PC-9 (cell line): Measurements from ENCODE around the gene FXYD7. TPM values are rescaled to one million over a fixed set of nuclear protein-coding genes. Genes with fewer than 3 reads are reported as not detected.

ENCODE experiments used
- BruUV-seq: library from RNA; stranded (reverse); fragments of 400-500 nt; replicated peaks from 2 replicates; lab custom pipeline; 2021; lab: Mats Ljungman, UMichigan
- CTCF ChIA-PET: fragments of 300-600 bp; sonication (Branson Sonifier 250); formaldehyde crosslinking; loops from one replicate; lab custom pipeline; 2022; ENCODE audit warnings: antibody characterized with exemption; lab: Charles Lee
- POLR2A ChIA-PET: fragments of 300-600 bp; sonication (Branson Sonifier 250); formaldehyde crosslinking; loops from one replicate; lab custom pipeline; 2022; ENCODE audit warnings: antibody characterized with exemption; ENCODE audit not compliant: unreplicated experiment; lab: Charles Lee
- DNase-seq, 2 experiments: peaks; one replicate each; pipeline versions ENCODE4 v3.0.0 to v3.0.0-alpha.2; 2015 to 2022; ENCODE audit warnings: mixed read lengths in 1 of 2
- H2AFZ ChIP-seq: fragments of 200-600 bp; sonication (generic); 2 replicates; pipeline ENCODE4 v1.8.1; 2017; ENCODE audit warnings: antibody characterized with exemption
- H3F3A ChIP-seq: fragments of 200-600 bp; sonication (generic); 2 replicates; pipeline ENCODE4 v1.8.1; 2017; ENCODE audit warnings: antibody characterized with exemption, mild to moderate bottlenecking, low read depth; ENCODE audit not compliant: insufficient read depth
- H3K27ac ChIP-seq: fragments of 200-600 bp; sonication (generic); 2 replicates; pipeline ENCODE4 v1.6.1; 2016; ENCODE audit warnings: mixed run types
- H3K27me3 ChIP-seq: fragments of 200-600 bp; sonication (generic); 2 replicates; pipeline ENCODE4 v1.6.1; 2016; ENCODE audit warnings: low read depth, mixed run types; ENCODE audit not compliant: insufficient read depth
- H3K36me3 ChIP-seq: fragments of 200-600 bp; sonication (generic); 2 replicates; pipeline ENCODE4 v1.6.1; 2016; ENCODE audit warnings: low read depth, mixed run types
- H3K4me1 ChIP-seq: fragments of 200-600 bp; sonication (generic); replicated peaks from 2 replicates; pipeline ENCODE4 v1.6.1; 2016; ENCODE audit warnings: mixed run types; ENCODE audit not compliant: insufficient read depth
- H3K4me2 ChIP-seq: fragments of 200-600 bp; sonication (generic); 2 replicates; pipeline ENCODE4 v1.6.1; 2017; ENCODE audit warnings: mixed run types
- H3K4me3 ChIP-seq: fragments of 200-600 bp; sonication (generic); 2 replicates; pipeline ENCODE4 v1.6.1; 2016; ENCODE audit warnings: mixed run types
- H3K79me2 ChIP-seq: fragments of 200-600 bp; sonication (generic); 2 replicates; pipeline ENCODE4 v1.6.1; 2017; ENCODE audit warnings: low read depth, mixed run types
- H3K9me2 ChIP-seq: fragments of 200-600 bp; sonication (generic); 2 replicates; pipeline ENCODE4 v1.8.1; 2017; ENCODE audit warnings: mild to moderate bottlenecking; ENCODE audit not compliant: insufficient read depth
- H3K9me3 ChIP-seq: fragments of 200-600 bp; sonication (generic); 2 replicates; pipeline ENCODE4 v1.8.1; 2016; ENCODE audit warnings: low read depth; ENCODE audit not compliant: insufficient read depth
- H4K20me1 ChIP-seq: fragments of 200-600 bp; sonication (generic); 2 replicates; pipeline ENCODE4 v1.8.1; 2017; ENCODE audit not compliant: insufficient read depth
- CTCF ChIP-seq: fragments of 200-600 bp; sonication (generic); conservative IDR thresholded peaks from 2 replicates; pipeline ENCODE4 v1.6.1; 2017; ENCODE audit warnings: mixed run types, antibody characterized with exemption, mild to moderate bottlenecking, moderate library complexity
- EZH2 ChIP-seq: fragments of 200-600 bp; sonication (generic); IDR thresholded peaks from 2 replicates; pipeline ENCODE4 v1.8.0; 2017; ENCODE audit warnings: antibody characterized with exemption, low read depth
- intact Hi-C: fragments of 100-400 bp; cut with micrococcal nuclease; formaldehyde crosslinking; loops from one replicate; pipeline ENCODE4 v1.10.0; 2022; ENCODE audit not compliant: unreplicated experiment
- total RNA-seq: library from RNA; stranded (reverse); gene quantifications from 2 replicates; pipeline ENCODE4 v1.2.3, GENCODE V29; 2021

FXYD7 gene
- total RNA-seq, 1 experiment from 2014 or later: not detected

- Histone ChIP-seq H3K9me2 (no peaks in the 10 kb centered on the region), H3K36me3 (no peaks in the 10 kb centered on the region), H2AFZ (no peak overlapping the region), H4K20me1 (no peaks in the 10 kb centered on the region), H3K79me2 (no peaks in the 10 kb centered on the region), H3K27ac (no peak overlapping the region), H3K4me1 (no peaks in the 10 kb centered on the region), H3K9me3 (no peaks in the 10 kb centered on the region; the same call in 1 of the 2 replicates), H3K27me3 (no peaks in the 10 kb centered on the region), H3K4me3 (no peak overlapping the region), H3F3A (no peaks in the 10 kb centered on the region), H3K4me2 (no peak overlapping the region)
- DNase-seq: no peak
- ChIA-PET POLR2A (no interaction called here), CTCF (no interaction called here)
- intact Hi-C loops: no loop called here
- TF ChIP-seq EZH2 (no peak), CTCF (no peak)
- BruUV-seq: no TSS peak
These were observed 41.2 kb downstream of the FXYD7 start for GRCh38 chr19:35184267-35184666.

GRCh38 chr19:35184884-35185283 is 41.8 kb downstream of the FXYD7 start:
- H3K36me3 ChIP-seq: no peaks in the 10 kb centered on the region
- BruUV-seq: no TSS peak
- H3K27ac ChIP-seq: no peak overlapping the region
- H3F3A ChIP-seq: no peaks in the 10 kb centered on the region
- H3K27me3 ChIP-seq: no peaks in the 10 kb centered on the region
- intact Hi-C loops: no loop called here
- H2AFZ ChIP-seq: no peak overlapping the region
- H3K9me2 ChIP-seq: no peaks in the 10 kb centered on the region
- H4K20me1 ChIP-seq: no peaks in the 10 kb centered on the region
- ChIA-PET POLR2A (no interaction called here), CTCF (no interaction called here)
- no peak overlapping the region for H3K4me2 ChIP-seq
- no peak for DNase-seq
- H3K79me2 ChIP-seq: no peaks in the 10 kb centered on the region
- no peaks in the 10 kb centered on the region; the same call in 1 of the 2 replicates for H3K9me3 ChIP-seq
- H3K4me1 ChIP-seq: no peaks in the 10 kb centered on the region
- no peak for TF ChIP-seq EZH2
- no peak for TF ChIP-seq CTCF
- H3K4me3 ChIP-seq: no peak overlapping the region

GRCh38 chr19:35194012-35194984 is 51.2 kb downstream of the FXYD7 start:
- Histone ChIP-seq H3K79me2 (no peaks in the 10 kb centered on the region), H3K9me3 (peaks cover 4% of the 10 kb centered on the region; the same call in 1 of the 2 replicates), H4K20me1 (no peaks in the 10 kb centered on the region), H3K27ac (no peak overlapping the region), H3K4me3 (no peak overlapping the region), H3F3A (peaks cover 12% of the 10 kb centered on the region; the same call in 1 of the 2 replicates), H2AFZ (no peak overlapping the region), H3K36me3 (no peaks in the 10 kb centered on the region), H3K27me3 (no peaks in the 10 kb centered on the region), H3K4me2 (no peak overlapping the region), H3K9me2 (no peaks in the 10 kb centered on the region), H3K4me1 (no peaks in the 10 kb centered on the region)
- intact Hi-C loops: no loop called here
- no peak for TF ChIP-seq EZH2
- no peak for TF ChIP-seq CTCF
- no TSS peak for BruUV-seq
- POLR2A ChIA-PET: interaction anchor here (0.6 kb wide), 1 partner anchor 187 kb away, joined by 5 read pairs; no protein-coding TSS in a partner anchor
- no peak for DNase-seq
- CTCF ChIA-PET: no interaction called here
